ENCODE data around the gene SIX2. TPM values are rescaled to one million over a fixed set of nuclear protein-coding genes. Genes with fewer than 3 reads are reported as not detected.

SIX2 gene
- total and polyA plus RNA-seq, 2 donors (not counting 3 experiments of a cell fraction or from before 2014, with no cell fraction given) = 0.24 to 0.54 TPM

- Histone ChIP-seq H4K20me1 (replicated peaks; ENCODE audit: control insufficient read depth, extremely low read depth, insufficient read depth, low read length) (no peaks in the 10 kb centered on the region), H3K9ac (replicated peaks; ENCODE audit: extremely low read depth, insufficient read depth, low read length) (no peak overlapping the region), H3K4me1 (ENCODE audit: control insufficient read depth, extremely low read depth, insufficient read depth, low read length) (no peaks in the 10 kb centered on the region), H3K36me3 (ENCODE audit: control insufficient read depth in 2 of 2, extremely low read depth in 1 of 2, insufficient read depth in 2 of 2, low read length in 2 of 2) (no peaks in the 10 kb centered on the region), H3K9me3 (replicated peaks; ENCODE audit: control insufficient read depth, insufficient read depth, low read length) (no peaks in the 10 kb centered on the region), H3K9me1 (replicated peaks; ENCODE audit: control insufficient read depth, extremely low read depth, insufficient read depth, low read length) (no peaks in the 10 kb centered on the region), H2AFZ (ENCODE audit: low read depth, low read length) (no peak overlapping the region), H3K27ac (ENCODE audit: insufficient read depth, low read depth, low read length) (no peak overlapping the region), H3K4me2 (ENCODE audit: insufficient read depth, low read length) (no peak overlapping the region), H3K27me3 (ENCODE audit: control insufficient read depth in 2 of 2, insufficient read depth in 2 of 2, low read length in 2 of 2) (peaks cover 11 to 20% of the 10 kb centered on the region in 2 experiments), H3K79me2 (ENCODE audit: control insufficient read depth, insufficient read depth, low read length) (no peaks in the 10 kb centered on the region), H3K4me3 (replicated peaks in 1 of 3; ENCODE audit: insufficient read depth in 1 of 3, low read depth in 1 of 3, low read length in 3 of 3) (no peak overlapping the region)
- no TSS peak for BruUV-seq (replicated peaks)
- FAIRE-seq (no peak), DNase-seq (ENCODE audit: low read depth, low spot score) (no peak)
- TF ChIP-seq GATA2 (IDR thresholded peaks at IDR 0.05; ENCODE audit: insufficient read depth, insufficient read length, low read depth, low read length) = no peak
- no peak for TF ChIP-seq POLR2AphosphoS5 (IDR thresholded peaks at IDR 0.05; ENCODE audit: insufficient read depth, low read depth, low read length)
- TF ChIP-seq EZH2 (IDR thresholded peaks at IDR 0.05; ENCODE audit: borderline replicate concordance, low read depth, low read length, severe bottlenecking) = no peak
- no peak for TF ChIP-seq CTCF (IDR thresholded peaks at IDR 0.05; ENCODE audit: extremely low read depth in 1 of 2, insufficient read depth in 1 of 2, low read depth in 1 of 2, low read length in 2 of 2)
- TF ChIP-seq, protein P1, sequence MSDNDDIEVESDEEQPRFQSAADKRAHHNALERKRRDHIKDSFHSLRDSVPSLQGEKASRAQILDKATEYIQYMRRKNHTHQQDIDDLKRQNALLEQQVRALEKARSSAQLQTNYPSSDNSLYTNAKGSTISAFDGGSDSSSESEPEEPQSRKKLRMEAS (IDR thresholded peaks at IDR 0.05; ENCODE audit: insufficient read depth, insufficient read length) = no peak
- intact Hi-C loops (cut with micrococcal nuclease) = no loop called here
- dilution Hi-C loops (cut with MboI; ENCODE audit: extremely low pct_ligation_motif_present, low sequenced_read_pairs) = no loop called here
- POLR2A ChIA-PET = no interaction called here
- CTCF ChIA-PET = no interaction called here
Measured at GRCh38 chr2:44962176-44962695, 47.0 kb downstream of the SIX2 start.

All from endothelial cell of umbilical vein (primary cell).